HG02588 (cell line): ENCODE results near the gene MRFAP1L1.

Experiments
- ATAC-seq: cut with Tn5 transposase; IDR thresholded peaks from one replicate; pipeline ENCODE4 v1.9.1; 2021; ENCODE audit warnings: mild to moderate bottlenecking, moderate library complexity; ENCODE audit not compliant: unreplicated experiment

The MRFAP1L1 gene

DNA sequence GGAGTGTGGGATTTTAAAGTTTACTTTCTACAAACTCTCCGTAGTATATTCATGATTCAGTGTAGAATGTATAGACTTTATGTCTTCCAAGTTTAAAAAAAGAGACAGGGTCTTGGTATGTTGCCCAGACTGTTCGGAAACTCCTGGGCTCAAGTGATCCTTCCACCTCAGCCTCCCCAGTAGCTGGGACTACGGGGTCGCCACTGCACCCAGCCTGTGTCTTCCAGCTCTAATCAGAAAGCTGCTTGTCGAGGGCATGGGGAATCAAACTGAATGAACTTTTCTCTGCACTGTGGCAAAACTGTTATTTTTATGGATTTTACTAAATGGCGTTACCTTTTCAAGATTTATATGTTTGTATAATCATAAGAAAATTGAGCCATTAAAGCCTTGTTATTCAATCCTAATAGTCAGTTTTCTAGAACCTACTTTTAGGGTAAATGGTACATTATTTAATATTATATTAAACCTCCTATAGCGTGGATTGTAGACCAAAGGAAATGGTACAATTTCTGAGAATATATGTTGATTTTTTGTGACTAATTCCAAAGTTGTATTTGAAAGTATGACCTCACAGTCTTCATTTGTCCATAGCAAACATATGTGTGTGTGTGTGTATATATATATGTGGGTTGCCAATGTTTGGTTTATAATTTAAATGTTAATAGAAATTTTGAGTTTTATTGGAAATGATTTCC lies 7.4 kb upstream of the MRFAP1L1 start:
- ATAC-seq, result no peak

- peak; percentile 83 for ATAC-seq
These were observed 6.6 kb upstream of the MRFAP1L1 start, which contains the start of gene BLOC1S4 for GRCh38 chr4:6716018-6716911. Gene BLOC1S4, plus strand, starts transcription at chr4:6716174. Its CDS starts 36 bp downstream, at chr4:6716210.

DNA sequence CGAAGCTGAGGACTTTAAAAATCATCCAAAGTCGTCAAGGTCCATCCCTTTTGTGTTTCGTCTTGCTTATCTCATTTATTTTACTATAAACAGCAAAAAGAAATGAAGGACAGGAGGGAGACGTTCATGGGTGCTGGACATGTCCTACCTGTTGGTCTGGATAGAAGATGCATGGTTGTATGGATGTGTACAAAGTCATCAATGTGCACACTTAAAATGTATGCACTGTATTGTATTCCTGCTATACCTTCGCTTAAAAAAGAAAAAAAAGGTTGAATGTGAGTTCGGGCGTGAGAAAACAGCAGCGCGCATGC lies 6.0 kb upstream of the MRFAP1L1 start:
- no peak for ATAC-seq

DNA sequence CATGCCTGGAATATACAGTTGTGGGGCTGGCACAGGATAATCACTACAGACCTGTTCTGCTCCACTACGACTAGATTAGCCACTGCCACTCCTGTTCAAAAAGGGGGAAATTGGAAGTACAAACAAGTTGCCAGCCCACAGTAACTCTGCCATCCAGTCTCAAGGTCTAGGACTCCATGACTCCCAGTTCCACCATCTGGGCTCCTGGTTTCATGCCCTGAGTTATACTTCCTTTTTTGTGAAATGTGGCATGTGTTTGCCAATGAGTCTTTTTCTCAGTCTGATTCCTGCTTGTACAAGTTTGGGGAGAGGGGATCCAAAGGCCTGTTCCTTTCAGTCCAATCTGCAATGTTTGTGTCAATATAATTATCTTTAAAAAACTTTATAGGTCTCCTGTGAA lies 5.3 kb upstream of the MRFAP1L1 start:
- ATAC-seq, result no peak

DNA sequence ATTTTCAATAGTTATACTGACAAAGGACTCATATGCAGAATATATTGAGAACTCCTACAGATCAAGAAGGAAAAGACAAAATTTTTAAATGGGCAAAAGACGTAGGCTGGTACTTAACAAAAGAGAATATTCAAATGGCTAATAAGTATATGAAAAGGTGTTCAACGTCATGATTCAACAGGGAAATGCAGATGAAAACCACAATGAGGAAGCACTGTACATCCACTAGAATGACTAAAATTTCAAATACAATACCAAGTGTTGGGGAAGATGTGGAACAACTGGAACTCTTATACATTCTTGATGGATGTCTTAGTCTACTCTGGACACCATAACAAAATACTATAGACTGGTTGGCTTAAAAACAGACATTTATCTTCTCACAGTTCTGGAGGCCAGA lies 1.3 kb upstream of the MRFAP1L1 start:
- ATAC-seq, result no peak

DNA sequence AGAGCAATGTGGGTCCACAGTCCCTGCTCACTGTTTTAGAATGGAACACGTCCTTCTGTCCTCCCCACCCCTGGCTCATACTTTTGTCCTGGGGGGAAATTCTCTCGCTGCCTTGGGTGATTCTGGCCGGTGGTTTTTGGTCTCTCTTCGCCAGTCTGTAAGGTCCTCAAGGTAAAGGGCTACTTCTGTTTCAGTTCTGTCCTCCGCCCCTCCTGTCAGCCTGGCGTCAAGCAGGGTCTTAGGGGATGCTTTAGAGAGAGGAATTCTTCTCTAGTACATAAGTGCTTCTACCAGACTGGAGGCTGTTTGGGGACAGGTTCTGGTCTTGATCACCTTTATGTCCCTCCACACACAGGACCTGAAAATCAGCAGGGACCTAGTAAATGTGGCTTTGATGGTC lies 617 bp upstream of the MRFAP1L1 start:
- ATAC-seq, result no peak

DNA sequence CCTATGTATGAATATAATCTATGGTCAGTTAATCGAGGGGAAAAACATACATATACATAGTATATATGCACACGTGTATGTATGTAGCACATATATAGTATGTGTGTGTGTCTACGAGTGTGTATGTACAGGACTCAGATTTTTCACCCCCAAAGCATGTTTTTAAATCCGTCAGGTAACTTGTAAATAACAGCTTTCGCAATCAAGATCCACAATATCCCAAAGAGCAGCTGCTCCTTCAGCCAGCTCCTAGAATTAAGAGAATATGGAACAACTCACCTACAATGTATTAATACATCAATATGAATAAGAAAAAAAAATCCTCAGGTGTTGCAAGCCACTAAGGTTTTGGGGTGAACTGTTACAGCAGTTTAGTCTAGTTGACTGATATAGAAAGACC lies 3.5 kb downstream of the MRFAP1L1 start:
- no peak for ATAC-seq

DNA sequence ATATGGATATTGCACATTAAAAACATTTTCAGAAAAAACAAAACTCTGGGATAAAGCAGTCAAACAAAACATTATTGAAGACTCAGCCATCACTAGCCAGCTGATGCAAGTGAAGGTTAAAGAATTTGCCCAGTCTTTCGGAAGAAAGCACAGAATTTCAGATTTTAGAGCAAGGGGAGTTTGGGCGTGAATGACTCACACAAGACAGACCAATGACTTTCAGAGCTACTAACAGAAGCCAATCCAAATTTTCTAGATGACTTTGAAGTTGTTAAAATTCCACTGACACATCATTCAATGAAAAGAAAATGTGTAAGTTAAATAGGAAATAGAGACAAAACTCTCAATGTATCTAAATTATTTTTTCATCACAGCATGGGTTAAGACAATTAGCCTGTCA lies 4.0 kb downstream of the MRFAP1L1 start:
- ATAC-seq, result no peak

DNA sequence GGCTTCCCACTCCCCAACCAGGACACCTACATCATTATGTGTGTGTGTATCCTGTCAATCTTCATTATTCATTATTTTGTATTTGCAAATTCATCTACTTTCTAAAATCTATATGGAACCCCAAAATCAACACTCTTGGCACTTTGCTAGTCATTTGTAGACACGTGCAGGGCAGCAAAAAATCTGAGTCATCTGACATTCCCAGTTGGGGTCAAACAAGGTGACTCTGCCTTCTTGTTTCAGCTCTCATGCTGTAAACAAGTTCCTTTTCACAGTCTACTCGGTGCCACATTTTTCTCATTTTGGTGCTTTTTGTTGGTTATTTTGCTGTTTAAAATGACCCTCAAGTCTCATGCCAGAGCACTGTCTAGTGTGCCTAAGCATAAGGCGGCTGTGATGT lies 5.9 kb downstream of the MRFAP1L1 start:
- no peak for ATAC-seq

DNA sequence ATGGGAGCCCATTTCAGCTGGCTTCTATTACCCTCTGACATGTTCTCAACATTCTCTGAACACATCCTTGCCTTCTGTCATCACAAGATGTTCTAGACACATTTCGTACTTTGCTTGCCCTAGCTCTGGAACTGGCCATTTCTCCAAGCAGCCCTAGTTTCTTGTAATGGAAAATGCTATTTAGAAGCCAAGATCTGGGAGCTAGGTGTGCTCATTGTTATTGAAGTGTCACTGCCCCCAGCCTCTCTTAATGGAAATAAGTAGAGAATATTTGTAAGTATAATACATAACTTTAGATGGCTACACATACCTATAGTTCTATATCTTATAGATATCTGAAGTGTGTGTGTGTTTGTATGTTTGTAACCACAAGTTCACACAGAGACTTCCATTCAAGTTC lies 6.9 kb downstream of the MRFAP1L1 start:
- no peak for ATAC-seq

DNA sequence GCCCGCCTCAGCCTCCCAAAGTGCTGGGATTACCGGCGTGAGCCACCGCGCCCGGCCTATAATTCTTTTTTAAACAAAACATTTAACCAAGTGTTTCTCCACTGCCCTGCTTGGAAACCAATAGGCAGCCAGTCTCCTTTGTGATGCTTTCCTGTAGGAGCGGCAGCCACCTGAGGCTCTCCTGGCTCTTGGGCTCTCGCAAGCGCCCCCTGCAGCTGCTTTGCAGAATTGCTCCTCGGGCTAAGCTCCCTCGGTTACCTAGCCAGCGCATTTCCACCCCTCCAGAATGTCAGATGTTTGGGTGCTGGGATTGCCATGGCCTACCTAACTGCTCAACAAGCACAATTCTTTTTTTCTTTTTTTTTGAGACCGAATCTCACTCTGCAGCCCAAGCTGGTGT lies 8.3 kb downstream of the MRFAP1L1 start:
- no peak for ATAC-seq

DNA sequence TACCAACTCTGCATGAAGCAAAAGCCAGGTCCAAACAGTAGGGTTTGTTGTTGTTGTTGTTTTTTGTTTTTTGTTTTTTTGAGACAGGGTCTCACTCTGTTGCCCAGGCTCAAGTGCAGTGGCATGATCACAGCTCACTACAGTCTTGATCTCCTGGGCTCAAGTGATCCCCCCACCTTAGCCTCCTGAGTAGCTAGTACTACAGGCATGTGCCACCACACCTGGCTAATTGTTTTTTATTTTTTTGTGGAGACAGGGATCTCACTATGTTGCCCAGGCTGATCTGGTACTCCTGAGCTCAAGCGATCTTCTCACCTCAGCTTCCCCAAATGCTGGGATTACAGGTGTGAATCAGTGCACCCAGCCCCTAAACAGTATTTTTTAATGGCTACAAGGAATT lies 9.8 kb downstream of the MRFAP1L1 start:
- ATAC-seq, result no peak

- ATAC-seq, result no peak
These were observed 10.3 kb downstream of the MRFAP1L1 start for GRCh38 chr4:6699388-6699787.

DNA sequence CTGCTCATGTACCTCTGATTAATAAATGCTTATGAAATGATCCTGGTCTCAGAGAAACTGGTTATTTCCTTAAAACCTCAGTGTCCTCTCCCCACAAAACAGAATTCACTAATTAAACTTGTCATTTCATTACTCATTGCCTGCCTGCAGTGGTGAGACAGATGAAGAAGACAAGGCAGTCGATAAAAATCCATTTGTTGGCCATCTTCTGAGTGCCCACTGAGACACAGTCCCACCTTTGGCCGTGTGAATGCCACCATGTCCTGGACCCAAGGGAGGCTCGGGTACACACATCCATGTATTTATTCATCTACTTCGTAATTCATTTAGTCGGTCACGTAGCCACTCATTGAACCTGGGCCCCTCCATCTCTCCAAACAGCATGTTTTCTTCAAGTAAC lies 12.5 kb downstream of the MRFAP1L1 start:
- ATAC-seq, result no peak

- ATAC-seq, result no peak
These were observed 13.1 kb downstream of the MRFAP1L1 start for GRCh38 chr4:6696611-6697010.

GRCh38 chr4:6695660-6696610 lies 13.7 kb downstream of the MRFAP1L1 start:
- no peak for ATAC-seq

GRCh38 chr4:6694177-6694901 lies 15.3 kb downstream of the MRFAP1L1 start:
- no peak for ATAC-seq

DNA sequence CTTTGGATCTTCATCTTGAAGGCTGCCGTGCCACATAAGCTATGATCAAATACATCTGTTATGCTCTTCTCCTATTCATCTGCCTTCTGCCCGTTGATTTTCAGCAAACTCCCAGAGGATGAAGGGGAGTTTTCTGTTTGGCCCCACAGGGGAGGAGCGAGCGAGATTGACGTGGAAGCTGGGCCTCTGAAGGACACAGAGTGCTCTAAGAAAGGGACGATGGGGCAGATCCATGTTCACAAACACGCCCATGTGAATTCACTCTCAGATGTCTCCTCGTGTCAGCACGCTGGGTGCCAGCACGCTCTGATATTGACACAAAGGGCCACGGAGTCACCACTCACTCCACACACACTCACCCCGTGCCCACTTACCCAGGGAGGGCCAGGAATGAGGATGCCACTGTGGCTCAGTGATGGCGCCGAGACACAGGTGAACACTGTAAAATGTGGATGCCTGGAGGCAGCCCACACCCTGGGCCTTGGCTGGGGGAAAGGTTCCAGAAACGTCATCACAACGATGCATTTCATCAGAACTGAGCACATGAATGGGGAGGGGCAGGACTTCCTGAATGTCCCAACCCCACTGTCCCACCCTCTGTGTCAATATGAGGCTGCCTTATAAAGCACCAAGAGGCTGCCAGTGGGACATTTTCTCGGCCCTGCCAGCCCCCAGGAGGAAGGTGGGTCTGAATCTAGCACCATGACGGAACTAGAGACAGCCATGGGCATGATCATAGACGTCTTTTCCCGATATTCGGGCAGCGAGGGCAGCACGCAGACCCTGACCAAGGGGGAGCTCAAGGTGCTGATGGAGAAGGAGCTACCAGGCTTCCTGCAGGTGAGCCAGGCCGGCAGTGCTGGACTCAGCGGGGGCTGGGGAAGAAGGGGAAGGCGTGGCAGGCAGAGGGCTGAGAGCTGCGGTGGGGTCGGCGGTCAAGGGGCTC lies 16.2 kb downstream of the MRFAP1L1 start, which contains the start of gene S100P:
Gene S100P, plus strand, starts transcription at position 648 of the 946 bp plus-strand sequence. Its CDS starts 55 bp downstream, at position 703.
- ATAC-seq, result no peak

GRCh38 chr4:6692806-6693205 lies 16.9 kb downstream of the MRFAP1L1 start:
- ATAC-seq, result no peak
